DND-41 (cell line): ENCODE data around the gene PDPK1.

Experiments
- EZH2 ChIP-seq: IDR thresholded peaks from 3 replicates; pipeline ENCODE4 v1.6.1; 2012; ENCODE audit warnings: borderline replicate concordance, low read depth, mild to moderate bottlenecking, moderate library complexity, low read length, inconsistent platforms; ENCODE audit not compliant: severe bottlenecking
- TF ChIP-seq, protein P1 (sequence below): IDR thresholded peaks from 2 replicates; pipeline ENCODE4 v1.5.1; 2012; ENCODE audit warnings: borderline replicate concordance, low read length, moderate library complexity, mild to moderate bottlenecking; ENCODE audit not compliant: poor library complexity, severe bottlenecking; ENCODE audit errors: extremely low read depth

DNA sequence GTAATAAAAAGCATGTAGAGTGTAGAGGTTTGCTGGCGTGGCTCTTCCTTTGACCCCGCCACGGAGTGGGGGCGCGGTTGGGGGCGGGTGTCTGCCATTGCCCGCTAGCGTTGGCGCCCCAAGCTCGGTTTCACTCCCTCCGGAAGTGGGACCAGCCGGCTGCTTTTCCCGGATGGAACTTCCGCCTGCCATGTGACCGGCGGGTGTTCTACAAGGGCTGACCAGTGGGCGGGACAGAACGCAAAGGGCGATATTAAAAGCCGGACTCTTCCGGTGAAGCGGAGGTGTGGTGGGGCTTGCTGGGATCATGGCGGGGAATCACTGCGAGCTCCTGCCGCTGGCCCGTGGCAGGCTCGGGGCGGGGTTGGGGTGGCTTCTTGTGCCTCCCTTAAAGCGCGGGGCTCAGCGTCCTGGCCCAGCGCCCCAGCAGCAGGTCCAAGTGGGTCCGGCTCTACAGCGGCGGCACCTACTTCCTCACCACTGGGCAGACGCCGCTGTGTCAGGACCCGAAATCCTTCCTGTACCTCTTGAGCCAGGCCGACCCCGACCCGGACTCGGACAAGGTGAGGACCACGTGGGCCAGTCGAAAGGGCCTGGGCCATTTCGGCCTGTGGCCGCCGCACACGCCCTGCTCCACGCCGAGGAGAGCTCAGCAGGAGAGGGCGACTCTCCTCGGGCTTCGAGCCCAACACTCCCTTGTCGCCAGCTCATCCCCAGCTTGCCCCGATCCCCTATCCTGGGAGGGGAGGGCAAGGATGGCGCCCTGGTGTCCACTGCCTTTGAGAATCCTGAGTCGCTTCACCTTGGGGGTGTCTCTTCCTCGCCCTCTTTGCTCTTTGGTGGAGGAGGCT, 65.6 kb downstream of the PDPK1 start:
- TF ChIP-seq, protein P1, sequence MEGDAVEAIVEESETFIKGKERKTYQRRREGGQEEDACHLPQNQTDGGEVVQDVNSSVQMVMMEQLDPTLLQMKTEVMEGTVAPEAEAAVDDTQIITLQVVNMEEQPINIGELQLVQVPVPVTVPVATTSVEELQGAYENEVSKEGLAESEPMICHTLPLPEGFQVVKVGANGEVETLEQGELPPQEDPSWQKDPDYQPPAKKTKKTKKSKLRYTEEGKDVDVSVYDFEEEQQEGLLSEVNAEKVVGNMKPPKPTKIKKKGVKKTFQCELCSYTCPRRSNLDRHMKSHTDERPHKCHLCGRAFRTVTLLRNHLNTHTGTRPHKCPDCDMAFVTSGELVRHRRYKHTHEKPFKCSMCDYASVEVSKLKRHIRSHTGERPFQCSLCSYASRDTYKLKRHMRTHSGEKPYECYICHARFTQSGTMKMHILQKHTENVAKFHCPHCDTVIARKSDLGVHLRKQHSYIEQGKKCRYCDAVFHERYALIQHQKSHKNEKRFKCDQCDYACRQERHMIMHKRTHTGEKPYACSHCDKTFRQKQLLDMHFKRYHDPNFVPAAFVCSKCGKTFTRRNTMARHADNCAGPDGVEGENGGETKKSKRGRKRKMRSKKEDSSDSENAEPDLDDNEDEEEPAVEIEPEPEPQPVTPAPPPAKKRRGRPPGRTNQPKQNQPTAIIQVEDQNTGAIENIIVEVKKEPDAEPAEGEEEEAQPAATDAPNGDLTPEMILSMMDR: no peak
- TF ChIP-seq EZH2: no peak
